HG02970 (cell line): Measurements from ENCODE around the gene MMP13.
"Not testable (repeated sequence)": the region's sequence is repeated elsewhere in the genome, so short reads cannot be mapped to it uniquely, and the experiment has no call there.

ENCODE experiments used
- ATAC-seq: cut with Tn5 transposase; IDR thresholded peaks from one replicate; pipeline ENCODE4 v1.9.1; 2021; ENCODE audit warnings: mild to moderate bottlenecking, moderate library complexity, moderate number of reproducible peaks; ENCODE audit not compliant: unreplicated experiment, low FRiP score

The MMP13 gene

GRCh38 chr11:102911758-102912481 is 43.6 kb downstream of the MMP13 start:
- no peak for ATAC-seq

- not testable (repeated sequence) for ATAC-seq
These were observed 49.7 kb downstream of the MMP13 start for GRCh38 chr11:102905848-102906247.

- ATAC-seq, result not testable (repeated sequence)
These were observed 51.6 kb downstream of the MMP13 start for GRCh38 chr11:102903895-102904294.

GRCh38 chr11:102900346-102900745 is 55.2 kb downstream of the MMP13 start:
- ATAC-seq, result no peak
